ENCODE measurements around the gene USP25. TPM values are rescaled to one million over a fixed set of nuclear protein-coding genes. Genes with fewer than 3 reads are reported as not detected.

USP25 gene
- total RNA-seq, 3 donors from 2014 or later (not counting 1 experiment from before 2014, with no cell fraction given): 67.0 to 95.4 (median 76.4) TPM

DNA sequence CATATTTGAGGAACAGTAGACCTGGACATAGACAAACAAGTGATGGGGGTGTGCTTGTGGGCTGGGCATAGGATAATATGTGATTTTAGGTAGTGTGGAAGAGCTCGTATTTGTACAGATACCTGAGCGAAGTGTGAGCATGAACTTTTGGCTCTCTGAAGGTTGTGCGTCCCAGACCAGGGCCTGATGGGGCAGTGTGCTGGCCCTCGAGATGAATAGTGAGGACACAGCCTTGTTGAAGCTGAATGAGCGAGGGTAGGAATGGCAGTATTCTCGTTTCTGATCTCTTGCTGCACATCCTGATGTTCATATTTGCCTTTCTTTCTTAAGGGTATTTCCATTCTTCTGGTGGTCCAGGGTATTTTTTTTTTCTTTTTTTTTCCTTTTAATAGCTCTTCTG is 41.5 kb downstream of the USP25 start:
- Histone ChIP-seq H3K27me3 (ENCODE audit: control insufficient read depth, insufficient read depth, low read length) (no peaks in the 10 kb centered on the region), H3K4me3 (ENCODE audit: low read length) (no peak overlapping the region), H3K27ac (ENCODE audit: low read length) (no peak overlapping the region), H3K36me3 (ENCODE audit: control insufficient read depth, insufficient read depth, low read length) (peaks cover 6% of the 10 kb centered on the region), H3K4me1 (ENCODE audit: control insufficient read depth, insufficient read depth, low read length) (no peaks in the 10 kb centered on the region), H3K9me3 (ENCODE audit: control insufficient read depth, insufficient read depth, low read length) (no peaks in the 10 kb centered on the region)
- Mint-ChIP-seq H3K27me3 (ENCODE audit: low read depth in 2 of 2) (no peaks in the 10 kb centered on the region), H3K4me1 (peaks cover 55 to 59% of the 10 kb centered on the region in 2 donors), H3K27ac (peak overlapping the region; percentile 10 to 20), H3K4me3 (no peak overlapping the region), H3K36me3 (peaks cover 12% of the 10 kb centered on the region), H3K9me3 (no peaks in the 10 kb centered on the region)
- TF ChIP-seq, protein P1, sequence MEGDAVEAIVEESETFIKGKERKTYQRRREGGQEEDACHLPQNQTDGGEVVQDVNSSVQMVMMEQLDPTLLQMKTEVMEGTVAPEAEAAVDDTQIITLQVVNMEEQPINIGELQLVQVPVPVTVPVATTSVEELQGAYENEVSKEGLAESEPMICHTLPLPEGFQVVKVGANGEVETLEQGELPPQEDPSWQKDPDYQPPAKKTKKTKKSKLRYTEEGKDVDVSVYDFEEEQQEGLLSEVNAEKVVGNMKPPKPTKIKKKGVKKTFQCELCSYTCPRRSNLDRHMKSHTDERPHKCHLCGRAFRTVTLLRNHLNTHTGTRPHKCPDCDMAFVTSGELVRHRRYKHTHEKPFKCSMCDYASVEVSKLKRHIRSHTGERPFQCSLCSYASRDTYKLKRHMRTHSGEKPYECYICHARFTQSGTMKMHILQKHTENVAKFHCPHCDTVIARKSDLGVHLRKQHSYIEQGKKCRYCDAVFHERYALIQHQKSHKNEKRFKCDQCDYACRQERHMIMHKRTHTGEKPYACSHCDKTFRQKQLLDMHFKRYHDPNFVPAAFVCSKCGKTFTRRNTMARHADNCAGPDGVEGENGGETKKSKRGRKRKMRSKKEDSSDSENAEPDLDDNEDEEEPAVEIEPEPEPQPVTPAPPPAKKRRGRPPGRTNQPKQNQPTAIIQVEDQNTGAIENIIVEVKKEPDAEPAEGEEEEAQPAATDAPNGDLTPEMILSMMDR (IDR thresholded peaks at IDR 0.05): no peak
- DNase-seq (no peak), ATAC-seq (no peak)
- WGBS (ENCODE audit: insufficient coverage): 96% methylated on average over 6 of the region's 6 CpGs
- intact Hi-C loops (cut with micrococcal nuclease): no loop called here

DNA sequence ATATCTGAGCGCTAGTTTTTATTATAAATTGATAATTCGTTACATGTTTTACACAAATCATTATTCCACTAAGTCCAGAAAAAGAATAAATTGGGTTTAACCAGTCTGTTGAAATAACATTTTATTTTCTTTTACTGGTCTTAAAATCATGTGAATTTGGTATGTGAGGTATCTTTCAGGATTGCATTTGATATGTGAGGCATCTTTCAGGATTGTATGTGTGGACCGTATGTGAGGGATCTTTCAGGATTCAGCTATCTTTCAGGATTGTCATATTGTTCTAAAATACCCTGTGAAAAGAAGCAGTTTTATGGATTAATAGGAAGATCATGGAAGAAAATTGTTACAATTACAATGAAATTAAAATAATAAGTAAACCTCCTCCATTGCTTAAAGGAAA is 42.9 kb downstream of the USP25 start:
- Histone ChIP-seq H3K27ac (ENCODE audit: low read length) (no peak overlapping the region), H3K27me3 (ENCODE audit: control insufficient read depth, insufficient read depth, low read length) (no peaks in the 10 kb centered on the region), H3K4me1 (ENCODE audit: control insufficient read depth, insufficient read depth, low read length) (peaks cover 3% of the 10 kb centered on the region), H3K36me3 (ENCODE audit: control insufficient read depth, insufficient read depth, low read length) (peaks cover 6% of the 10 kb centered on the region), H3K4me3 (ENCODE audit: low read length) (no peak overlapping the region), H3K9me3 (ENCODE audit: control insufficient read depth, insufficient read depth, low read length) (no peaks in the 10 kb centered on the region)
- Mint-ChIP-seq H3K4me3 (no peak overlapping the region), H3K4me1 (peaks cover 59 to 63% of the 10 kb centered on the region in 2 donors), H3K27me3 (ENCODE audit: low read depth in 2 of 2) (no peaks in the 10 kb centered on the region), H3K36me3 (peaks cover 7% of the 10 kb centered on the region), H3K27ac (peak overlapping the region; percentile 45 to 73), H3K9me3 (no peaks in the 10 kb centered on the region)
- ATAC-seq: no peak
- WGBS (ENCODE audit: insufficient coverage): 100% methylated on average over 1 of the region's 3 CpGs
- TF ChIP-seq, protein P1 (IDR thresholded peaks at IDR 0.05): no peak
- intact Hi-C loops (cut with micrococcal nuclease): no loop called here
- no peak for DNase-seq

DNA sequence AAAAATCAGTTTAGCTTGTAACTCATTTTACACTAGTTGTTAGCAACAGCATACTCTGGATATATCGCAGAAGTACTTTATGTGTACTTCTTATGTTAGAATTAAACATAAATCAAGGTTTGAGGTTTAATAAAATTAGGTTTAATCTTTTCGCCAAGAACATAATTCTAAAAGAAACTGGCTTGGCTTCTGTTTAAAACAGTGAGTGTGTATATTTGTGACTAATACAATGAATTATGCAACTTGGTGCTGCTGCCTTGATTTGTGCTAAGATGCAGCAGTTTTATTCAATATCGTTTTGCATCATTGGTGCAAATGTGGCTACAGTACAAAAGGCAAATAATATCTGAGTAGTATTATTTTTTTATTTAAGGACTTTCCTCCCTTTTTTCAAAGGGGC is 44.8 kb downstream of the USP25 start:
- ATAC-seq (no peak), DNase-seq (no peak)
- Mint-ChIP-seq H3K27me3 (ENCODE audit: low read depth in 2 of 2) (no peaks in the 10 kb centered on the region), H3K4me3 (no peak overlapping the region), H3K36me3 (no peaks in the 10 kb centered on the region), H3K9me3 (no peaks in the 10 kb centered on the region), H3K27ac (no peak overlapping the region), H3K4me1 (peaks cover 48 to 55% of the 10 kb centered on the region in 2 donors)
- WGBS (ENCODE audit: insufficient coverage): 100% methylated on average over 1 of the region's 3 CpGs
- Histone ChIP-seq H3K27ac (ENCODE audit: low read length) (no peak overlapping the region), H3K27me3 (ENCODE audit: control insufficient read depth, insufficient read depth, low read length) (no peaks in the 10 kb centered on the region), H3K36me3 (ENCODE audit: control insufficient read depth, insufficient read depth, low read length) (peaks cover 7% of the 10 kb centered on the region), H3K4me3 (ENCODE audit: low read length) (no peak overlapping the region), H3K4me1 (ENCODE audit: control insufficient read depth, insufficient read depth, low read length) (peaks cover 3% of the 10 kb centered on the region), H3K9me3 (ENCODE audit: control insufficient read depth, insufficient read depth, low read length) (no peaks in the 10 kb centered on the region)
- intact Hi-C loops (cut with micrococcal nuclease): no loop called here
- TF ChIP-seq, protein P1 (IDR thresholded peaks at IDR 0.05): no peak

DNA sequence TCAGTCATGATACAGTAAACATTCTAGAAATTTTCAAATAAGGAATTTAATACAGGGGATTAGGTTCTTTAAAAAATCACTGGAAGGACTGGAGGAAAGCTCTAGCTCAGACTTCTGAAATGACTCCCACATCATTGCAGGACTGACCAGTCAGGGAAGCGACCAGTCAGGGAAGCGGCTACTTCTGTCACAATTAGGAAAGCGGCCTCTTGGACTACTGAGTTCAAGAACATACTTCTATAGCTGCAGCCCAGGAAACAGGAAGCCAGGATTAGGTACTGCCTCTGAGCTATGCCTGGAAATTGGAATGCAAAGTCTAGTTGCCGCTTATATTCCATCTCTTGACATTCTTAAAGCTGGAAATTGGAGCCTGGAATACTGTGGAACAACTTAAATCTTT is 45.5 kb downstream of the USP25 start:
- Mint-ChIP-seq H3K27ac (peak overlapping the region in 1 of 2 donors; percentile 77), H3K4me3 (no peak overlapping the region), H3K36me3 (peaks cover under 1% of the 10 kb centered on the region), H3K4me1 (peaks cover 48 to 55% of the 10 kb centered on the region in 2 donors), H3K9me3 (no peaks in the 10 kb centered on the region), H3K27me3 (ENCODE audit: low read depth in 2 of 2) (no peaks in the 10 kb centered on the region)
- WGBS (ENCODE audit: insufficient coverage): 97% methylated on average over 4 of the region's 4 CpGs
- no peak overlapping the region for H3K4me3 ChIP-seq (ENCODE audit: low read length)
- DNase-seq (no peak), ATAC-seq (no peak)
- peaks cover 7% of the 10 kb centered on the region for H3K36me3 ChIP-seq (ENCODE audit: control insufficient read depth, insufficient read depth, low read length)
- H3K4me1 ChIP-seq (ENCODE audit: control insufficient read depth, insufficient read depth, low read length): peaks cover 3% of the 10 kb centered on the region
- H3K9me3 ChIP-seq (ENCODE audit: control insufficient read depth, insufficient read depth, low read length): no peaks in the 10 kb centered on the region
- H3K27me3 ChIP-seq (ENCODE audit: control insufficient read depth, insufficient read depth, low read length): no peaks in the 10 kb centered on the region
- intact Hi-C loops (cut with micrococcal nuclease): no loop called here
- TF ChIP-seq, protein P1 (IDR thresholded peaks at IDR 0.05): no peak
- H3K27ac ChIP-seq (ENCODE audit: low read length): no peak overlapping the region
